Anterior cingulate cortex (tissue), 58 donors: ENCODE measurements around the gene TTC7B.

Source experiments
- DNase-seq, 58 donors: peaks; one replicate each; lab custom pipeline; 2025; lab: John Stamatoyannopoulos, UW

Gene TTC7B

DNA sequence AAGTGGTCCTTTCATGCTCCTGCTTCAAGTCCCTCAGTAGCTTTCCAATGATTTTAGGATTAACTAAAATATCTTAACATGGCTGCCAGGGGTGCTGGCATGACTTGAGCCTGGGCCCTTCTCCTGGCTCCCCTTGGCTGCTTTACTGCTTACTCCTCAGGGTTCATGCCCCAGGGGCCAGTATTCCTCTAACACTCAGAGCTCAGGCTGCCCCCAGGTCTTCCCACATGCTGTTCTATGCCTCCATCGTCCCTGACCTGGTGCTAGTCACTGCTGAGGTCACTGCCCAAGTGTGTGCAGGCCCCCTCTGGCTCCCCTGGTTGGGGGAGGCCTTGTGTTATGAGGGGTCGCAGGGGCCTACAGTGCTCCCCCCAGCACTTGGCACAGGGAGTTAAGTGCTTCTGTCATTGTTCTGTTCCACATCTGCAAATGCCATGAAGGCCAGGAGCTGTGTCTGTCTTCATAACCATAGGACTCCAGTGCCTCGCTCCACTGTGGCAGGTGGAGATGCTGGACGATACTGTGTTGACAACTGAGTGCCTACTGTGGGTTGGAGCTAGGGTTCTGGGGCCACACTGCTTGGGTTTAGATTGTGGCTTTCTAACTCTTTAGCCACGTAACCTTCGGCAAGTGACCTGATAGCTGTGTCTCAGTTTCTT lies 228.8 kb downstream of the TTC7B start:
- no peak for DNase-seq

DNA sequence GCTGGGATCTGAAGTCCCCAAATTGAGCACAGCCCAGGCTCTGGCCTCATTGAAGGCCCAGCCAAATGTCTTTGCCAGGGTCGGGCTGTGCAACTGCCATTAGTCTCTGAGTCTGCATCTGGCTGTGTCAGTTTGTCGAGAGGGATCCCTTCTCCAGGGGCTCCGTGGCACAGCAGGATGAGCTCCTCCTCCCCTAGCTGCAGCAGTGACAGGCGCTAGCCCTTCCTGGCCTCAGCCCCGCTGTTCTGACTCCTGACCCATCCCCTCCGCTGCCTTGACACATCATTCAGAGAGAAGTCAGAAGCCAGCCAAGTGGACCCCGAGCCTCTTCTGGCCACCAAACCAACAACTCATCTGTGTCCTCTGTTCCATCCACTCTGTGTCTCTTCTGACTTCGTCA lies 231.1 kb downstream of the TTC7B start:
- DNase-seq, result no peak

DNA sequence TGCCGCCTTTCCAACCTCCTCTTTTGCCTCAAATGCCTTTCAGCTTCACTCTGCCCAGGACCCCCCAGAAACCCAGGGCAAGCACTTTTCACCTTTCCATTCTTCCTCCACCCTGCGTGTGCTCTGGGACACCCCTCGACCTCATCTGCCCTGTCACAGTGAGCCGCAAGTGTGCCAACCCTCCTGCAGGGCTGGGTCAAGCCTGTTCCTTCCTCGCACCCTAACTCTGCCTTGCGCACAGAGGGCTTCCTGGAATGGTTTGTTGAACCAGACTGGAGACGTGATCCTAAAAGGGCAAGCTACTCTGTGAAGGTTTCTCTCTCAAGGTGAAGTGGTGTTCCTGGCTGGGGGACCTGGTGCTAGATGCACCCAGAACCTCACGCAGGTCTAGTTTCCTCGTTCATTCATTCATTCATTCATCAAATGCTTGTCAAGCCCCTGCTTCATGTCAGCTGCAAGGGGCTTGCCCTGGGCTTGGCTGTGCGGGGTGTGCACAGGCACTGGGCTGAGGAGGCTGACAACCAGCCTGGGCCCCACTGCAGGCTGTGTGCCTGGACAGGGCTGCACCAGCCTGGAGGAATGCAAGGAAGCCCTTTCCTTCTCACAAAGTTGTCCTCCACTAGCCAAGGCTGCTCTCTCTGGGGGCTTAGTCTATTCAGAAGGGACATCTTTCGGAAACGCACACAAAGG lies 232.2 kb downstream of the TTC7B start:
- no peak for DNase-seq

DNA sequence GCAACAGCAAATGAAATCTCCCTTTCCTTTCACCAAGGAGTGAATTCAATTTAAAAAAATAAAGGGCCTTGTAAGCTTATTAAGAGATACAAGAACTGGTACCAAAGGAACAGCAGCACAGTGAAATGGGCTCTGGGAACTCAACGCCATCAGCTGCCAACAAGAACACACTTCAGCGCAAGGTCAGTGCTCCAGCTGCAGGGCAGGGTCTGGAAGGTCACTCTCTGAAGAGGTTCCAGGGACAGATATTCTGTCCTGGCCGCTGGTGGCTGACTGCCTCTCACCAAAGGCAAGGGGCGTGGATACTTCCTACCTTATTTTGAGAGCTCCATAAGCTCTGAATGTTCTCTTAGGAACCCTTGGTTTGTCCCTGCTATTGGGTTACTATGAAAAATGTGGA lies 232.8 kb downstream of the TTC7B start:
- DNase-seq, result no peak

DNA sequence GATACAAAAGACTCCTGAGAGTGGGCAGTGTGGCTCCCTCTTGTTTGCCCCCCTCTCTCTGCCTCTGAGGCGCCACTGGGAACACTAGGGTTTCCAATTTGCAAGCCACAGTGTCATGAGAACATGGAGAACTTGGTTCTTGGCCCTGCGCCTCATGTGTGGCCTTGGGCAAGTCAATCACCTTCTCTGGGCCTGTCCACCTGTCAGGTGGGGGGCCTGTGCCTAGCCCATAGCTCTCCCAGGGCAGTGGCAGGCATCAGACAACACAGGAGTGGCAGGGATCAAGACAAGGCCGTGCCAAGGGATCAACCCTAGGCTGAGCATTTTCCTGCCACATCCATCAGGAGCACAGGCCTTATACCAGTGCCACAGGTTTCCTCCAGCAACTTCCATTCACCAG lies 234.1 kb downstream of the TTC7B start:
- DNase-seq, result no peak

DNA sequence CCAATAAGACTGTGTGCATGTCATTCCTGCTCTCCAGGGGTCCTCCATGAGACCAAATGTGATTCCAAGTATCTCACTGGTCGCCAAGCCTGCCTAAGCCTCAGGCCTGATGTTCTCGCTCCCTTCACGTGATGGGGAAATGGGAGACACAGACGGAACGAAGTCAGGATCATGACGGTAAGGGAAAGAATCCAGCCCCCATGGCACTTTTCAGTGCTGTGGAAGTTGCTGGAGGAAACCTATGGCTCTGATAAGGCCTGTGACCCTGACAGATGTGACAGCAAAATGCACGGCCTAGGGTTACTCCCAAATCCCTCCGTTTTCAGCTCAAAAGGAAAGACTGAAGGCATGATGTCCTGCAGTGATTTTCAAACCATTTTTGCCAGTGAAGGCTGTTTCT lies 234.5 kb downstream of the TTC7B start:
- no peak for DNase-seq

DNA sequence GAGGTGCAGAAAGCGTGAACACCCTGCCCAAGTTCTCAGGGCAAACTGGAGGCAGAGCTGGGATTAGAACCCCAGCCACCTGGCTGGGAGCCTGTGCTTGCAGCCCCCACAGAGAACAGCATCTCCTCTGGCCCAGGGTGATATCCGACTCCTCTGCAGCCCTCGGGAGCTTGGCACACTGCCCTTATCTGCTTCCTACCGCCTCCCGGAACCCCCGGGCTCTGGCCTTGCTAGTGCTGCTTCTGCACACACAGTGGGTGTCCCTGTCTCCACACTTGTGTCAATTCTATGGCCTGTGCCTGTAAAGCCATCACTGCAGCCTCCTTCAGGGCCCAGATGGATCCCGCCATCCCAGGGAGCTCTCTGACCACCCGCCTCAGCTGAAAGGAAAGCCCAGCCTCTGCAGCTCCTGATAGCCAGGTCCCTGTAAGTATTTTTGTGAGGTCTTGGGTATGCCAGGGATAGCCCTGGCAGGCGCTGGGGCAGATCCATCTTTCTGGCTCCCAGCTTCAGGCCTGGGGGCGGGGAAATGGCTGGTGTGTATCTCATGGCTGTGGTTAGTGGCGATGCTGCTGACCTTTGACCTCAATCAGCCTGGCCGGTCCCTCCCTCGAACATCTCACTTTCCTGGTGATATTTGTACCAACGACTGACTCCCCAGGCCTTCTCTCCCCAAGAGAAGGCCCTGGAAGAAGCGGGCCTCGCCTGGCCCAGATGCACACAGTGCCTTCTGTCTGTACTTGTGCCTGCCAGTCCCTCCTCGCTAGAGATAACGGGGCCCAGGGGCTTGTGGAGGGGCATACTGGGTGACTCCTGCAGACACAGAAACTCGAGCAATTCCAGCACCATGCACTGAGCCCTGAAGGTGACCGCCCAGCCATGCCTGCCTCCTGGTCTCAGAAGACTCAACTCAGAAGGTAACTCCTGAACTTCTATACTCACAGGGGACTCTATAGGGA lies 235.6 kb downstream of the TTC7B start:
- no peak for DNase-seq

DNA sequence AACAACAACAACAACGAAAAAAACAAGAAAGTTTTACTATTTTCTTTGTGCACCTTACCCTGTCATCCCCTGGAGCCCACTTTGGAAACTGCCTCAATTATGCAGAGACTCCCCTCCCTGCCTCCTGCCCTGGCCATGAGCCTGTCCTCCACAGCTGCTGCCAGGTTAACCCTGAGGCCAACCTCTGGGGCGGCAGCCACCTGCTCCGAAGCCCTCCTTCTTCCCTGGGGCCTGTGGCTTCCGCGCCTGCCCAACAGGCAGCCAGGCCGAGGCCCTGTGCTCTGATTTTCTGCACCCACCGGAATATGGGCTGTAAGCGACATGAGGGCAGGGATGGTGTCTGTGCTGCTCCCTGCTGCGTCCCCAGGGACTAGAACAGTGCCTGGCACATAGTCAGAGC lies 236.4 kb downstream of the TTC7B start:
- no peak for DNase-seq

DNA sequence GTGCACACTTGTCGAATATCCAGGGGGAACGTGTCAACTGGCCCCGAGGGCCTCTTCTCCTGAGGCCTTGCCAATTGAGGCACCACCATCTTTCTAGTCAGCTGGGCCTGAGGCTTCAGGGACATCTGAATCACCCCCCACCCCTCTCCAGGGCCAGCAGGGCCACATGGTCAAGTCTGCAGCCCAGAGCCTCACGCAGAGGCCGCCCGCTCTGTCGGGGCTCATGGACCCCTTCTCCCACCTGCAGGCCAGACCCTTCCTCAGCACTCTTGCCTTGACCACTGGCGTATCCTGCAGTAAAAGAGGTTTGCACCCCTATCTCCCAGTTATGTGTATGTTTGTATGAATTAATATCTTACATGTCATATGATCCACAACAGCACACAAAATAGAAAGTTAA lies 237.1 kb downstream of the TTC7B start:
- DNase-seq, result no peak

DNA sequence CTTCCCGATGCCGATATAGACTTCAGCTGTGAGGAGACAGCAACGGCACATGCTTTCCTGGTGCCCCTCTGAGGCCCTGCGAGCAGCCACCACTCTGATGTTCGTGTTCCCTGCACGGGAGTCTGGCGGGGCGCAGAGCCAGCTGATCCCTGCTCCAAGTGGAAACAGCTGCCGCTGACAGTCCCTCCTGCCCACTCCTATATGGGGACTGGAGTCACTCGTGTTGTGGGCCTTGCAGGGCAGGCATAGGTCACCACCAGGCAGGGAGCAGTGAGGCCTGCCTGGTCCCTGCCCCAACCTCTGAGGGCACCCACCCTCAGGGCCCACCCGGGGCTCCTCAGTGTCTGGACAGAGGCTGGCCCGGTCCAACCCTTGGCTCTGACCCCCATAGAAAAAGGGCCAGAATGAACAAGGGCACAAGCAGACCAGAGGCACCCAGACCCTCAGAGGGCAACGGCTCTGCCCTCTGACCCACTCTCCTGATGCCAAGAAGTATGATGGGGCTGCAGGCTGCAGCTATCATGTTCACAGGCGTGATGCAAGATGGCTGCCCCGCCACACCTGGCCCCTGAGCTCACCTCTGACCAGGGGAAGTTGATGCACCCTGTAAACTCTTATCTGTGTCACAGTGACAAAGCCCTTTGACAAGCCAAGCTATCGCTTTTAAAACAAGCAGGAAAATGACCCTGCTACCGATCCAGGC lies 237.8 kb downstream of the TTC7B start:
- DNase-seq, result peak in 11 of 58 donors; percentile 34 to 62 (median 51)

DNA sequence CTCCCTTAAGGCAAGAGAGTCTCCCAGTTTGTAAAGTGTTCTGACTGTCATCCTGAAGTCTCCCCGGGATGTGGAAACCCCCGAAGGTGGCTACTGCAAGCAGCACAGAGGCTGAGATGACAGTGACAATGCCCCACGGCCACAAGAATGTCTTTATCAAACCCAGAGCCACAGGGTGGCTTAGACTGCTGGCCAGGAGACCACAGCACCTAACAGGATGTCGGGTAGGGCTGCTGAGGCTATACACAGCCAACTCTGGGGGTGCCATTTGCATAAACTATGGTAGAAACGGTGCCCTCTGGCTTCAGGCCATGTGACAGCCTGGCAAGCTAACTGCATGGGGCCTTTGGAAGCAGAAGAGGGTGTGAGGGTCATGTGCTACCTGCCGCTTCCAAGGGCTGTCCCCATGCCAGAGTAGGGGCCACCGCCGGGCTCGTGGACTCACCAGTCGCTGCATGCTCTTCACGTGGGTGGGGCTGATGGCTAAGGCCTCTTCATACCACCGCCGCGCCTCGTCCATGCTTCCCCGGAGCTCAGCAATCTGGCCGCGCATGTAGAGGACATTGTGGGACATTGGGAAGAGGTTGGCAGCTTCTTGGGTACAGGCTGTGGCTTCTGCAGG lies 238.5 kb downstream of the TTC7B start:
- peak in 20 of 58 donors; percentile 14 to 65 (median 42) for DNase-seq

DNA sequence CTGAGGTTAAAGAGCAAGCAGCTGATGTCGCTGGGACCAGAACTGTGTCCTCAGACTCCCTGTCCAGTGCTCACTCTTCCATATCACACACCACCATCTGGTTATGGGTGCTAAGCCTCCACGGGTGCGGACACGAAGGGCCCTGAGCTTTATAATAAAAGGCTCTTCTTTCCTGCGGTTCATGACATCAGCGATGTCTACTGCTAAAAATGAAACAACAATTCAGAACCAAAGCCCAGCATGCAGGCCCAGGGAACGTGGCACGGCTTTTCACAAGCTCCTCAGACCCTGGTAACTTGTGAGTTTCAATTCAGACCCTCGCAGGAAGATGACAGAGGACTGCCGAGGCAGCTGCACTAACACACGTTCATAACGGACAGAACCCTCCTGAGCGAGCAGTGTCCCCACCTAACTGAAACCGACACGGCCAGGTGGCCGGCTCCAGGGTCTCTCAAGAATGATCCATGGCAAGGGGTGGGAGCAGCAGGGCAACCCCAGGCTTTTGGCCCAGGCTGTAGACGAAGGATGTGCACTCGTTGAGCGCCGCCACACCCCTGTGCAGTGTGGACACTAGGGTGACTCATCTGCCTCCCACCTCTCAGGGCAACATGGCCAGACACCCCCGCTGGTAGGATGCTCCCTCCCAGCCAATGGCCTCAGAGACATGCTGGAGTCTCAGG lies 239.1 kb downstream of the TTC7B start:
- DNase-seq, result no peak

DNA sequence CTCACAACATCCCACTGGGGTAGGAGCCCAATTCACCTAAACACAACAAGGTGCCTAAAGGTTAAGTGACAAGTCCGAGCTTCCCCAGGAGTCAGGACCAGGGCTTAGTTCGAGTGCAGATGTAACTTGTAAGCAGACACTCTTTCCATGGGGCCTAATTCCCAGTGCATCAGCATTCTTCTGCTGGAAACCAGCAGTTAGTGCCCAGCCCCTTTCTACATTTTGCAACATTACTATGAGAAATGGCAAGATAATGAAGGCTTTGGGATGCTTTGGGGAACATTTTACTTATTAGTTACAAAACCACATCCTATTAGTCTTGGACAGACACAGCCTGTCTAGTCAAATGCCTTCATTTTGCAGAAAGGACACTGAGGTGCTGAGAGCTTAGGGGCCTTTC lies 239.6 kb downstream of the TTC7B start:
- DNase-seq, result no peak

DNA sequence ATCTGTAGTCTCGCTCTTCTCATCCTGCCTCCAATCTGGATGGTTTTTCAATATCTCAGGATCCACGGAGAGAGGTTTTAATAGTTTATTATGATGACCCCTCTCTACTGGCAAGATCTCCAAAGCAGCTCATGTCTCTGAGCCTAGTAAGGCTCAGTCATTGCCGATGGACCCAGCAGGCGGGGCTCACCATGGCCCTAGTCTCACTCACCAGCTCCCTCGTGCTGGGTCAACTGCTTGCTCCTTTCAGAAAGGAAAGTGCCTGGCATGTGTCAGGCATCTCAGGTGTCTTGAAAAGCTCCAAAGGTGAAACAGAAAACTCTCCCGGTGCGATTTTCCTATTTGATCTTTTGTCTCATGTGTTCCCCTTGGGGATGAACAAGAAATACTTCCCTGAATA lies 240.4 kb downstream of the TTC7B start:
- no peak for DNase-seq

DNA sequence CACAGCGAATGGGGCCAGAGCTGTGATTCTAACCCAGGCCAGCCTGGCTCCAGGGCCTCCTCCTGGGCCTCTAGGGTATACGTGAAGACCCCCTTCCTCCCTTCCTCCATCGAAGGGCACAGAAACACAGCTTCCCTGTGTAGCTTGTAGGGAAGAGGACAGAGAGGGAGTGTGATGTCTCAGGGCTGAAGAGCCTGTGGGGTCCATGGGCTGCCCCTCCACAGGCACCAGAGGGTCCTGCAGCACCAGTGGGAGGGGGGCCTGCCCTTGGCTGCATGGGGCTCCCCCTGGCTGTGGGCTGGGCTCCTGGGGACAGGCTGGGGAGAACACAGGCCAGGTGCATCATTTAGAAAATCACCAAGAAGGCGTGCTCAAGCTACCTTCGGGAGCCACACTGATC lies 240.9 kb downstream of the TTC7B start:
- DNase-seq, result no peak

DNA sequence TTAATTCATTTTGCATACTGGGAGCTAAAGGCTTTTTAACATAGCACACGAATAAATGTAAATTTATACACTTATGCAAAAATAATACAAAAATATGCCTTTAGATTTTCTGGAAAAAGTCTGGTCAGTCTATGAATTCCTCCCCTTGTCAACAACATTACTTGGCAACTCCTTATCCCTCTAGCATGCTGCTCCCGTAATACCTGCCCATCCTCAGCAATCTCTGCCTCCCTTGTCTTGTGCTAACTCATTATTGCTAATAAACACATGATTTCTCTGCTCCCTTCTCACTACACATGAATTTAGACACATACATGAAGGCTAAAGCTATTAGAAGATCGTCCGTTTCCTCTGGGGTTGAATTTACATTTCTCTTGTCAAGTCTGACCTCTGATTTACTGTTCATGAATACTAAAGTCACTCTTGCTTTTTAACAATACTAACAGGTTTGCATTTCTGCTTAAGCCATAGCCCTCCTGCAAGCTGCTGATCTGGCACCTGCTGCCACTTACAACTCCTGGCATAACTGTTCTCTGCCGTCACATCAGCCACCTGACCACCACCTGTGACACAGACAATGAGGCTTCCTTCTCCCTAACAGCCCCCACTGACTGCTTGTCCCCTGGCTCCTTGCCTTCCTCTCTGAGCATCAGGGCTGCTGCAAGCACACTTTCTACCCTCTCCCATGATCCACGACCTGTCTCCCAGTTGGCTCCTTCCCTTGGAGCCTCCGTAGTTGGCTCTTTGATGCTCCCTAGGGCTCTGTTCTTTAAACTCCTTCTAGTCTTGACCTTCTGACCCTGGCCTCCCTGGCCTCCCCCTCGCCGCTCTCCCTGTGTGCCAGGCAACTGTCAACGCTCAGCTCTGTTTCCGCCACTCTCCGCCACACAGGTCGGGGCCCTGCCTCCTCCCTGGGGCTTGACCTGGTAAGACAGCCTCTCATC lies 241.8 kb downstream of the TTC7B start:
- peak in 3 of 58 donors; percentile 12 to 53 (median 44) for DNase-seq

DNA sequence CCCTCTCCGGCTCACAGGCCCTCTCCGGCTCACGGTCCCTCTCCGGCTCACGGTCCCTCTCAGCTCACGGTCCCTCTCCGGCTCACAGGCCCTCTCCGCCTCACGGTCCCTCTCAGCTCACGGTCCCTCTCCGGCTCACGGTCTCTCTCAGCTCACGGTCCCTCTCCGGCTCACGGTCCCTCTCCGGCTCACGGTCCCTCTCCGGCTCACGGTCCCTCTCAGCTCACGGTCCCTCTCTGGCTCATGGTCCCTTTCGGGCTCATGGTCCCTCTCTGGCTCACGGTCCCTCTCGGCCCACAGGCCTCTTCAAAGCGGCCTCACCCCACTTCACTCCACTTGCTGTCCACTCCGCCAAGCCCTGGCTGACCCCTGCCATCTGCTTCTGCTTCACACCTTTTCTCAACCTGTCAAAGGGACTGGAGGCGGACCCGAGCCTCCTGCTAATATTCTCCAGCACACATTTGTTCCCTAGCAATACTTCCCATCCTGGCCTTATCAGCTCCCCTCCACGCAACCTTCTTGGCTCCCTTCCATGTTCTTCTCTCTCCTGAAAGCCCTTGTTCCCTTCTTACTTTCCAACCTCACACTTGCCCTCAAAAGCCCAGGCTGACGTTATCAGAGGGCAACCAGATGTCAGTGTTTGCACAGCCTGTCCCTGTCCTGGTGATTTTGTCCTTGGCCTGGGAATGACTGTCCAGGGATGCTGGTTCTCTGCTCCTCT lies 242.7 kb downstream of the TTC7B start:
- no peak for DNase-seq
